ENCODE measurements around the gene MRPS15. TPM values are rescaled to one million over a fixed set of nuclear protein-coding genes. Genes with fewer than 3 reads are reported as not detected.
"Not testable (repeated sequence)": the region's sequence is repeated elsewhere in the genome, so short reads cannot be mapped to it uniquely, and the experiment has no call there.

MRPS15 gene
- 10 to 100 TPM; 65.6 to 78.7 (median 69.6) TPM for polyA plus RNA-seq (ENCODE audit: insufficient read length in 4 of 4)

- peak; percentile 83 to 95 (median 89) for DNase-seq (ENCODE audit: low read depth in 4 of 4, low spot score in 2 of 4)
Observed at GRCh38 chr1:36463803-36464604, at the start of gene MRPS15. Gene MRPS15, minus strand, starts transcription at chr1:36464384. Its CDS starts 109 bp downstream, at chr1:36464275.

GRCh38 chr1:36512842-36513241 is 48.7 kb upstream of the MRPS15 start:
- DNase-seq (ENCODE audit: low read depth in 4 of 4, low spot score in 2 of 4) = no peak

- DNase-seq (ENCODE audit: low read depth in 4 of 4, low spot score in 2 of 4) = no peak
Observed at GRCh38 chr1:36511804-36512798, 47.9 kb upstream of the MRPS15 start.

GRCh38 chr1:36511220-36511619 is 47.0 kb upstream of the MRPS15 start:
- DNase-seq (ENCODE audit: low read depth in 4 of 4, low spot score in 2 of 4) = not testable (repeated sequence)

- DNase-seq (ENCODE audit: low read depth in 4 of 4, low spot score in 2 of 4) = no peak
Observed at GRCh38 chr1:36510418-36510817, 46.2 kb upstream of the MRPS15 start.

GRCh38 chr1:36508257-36508656 is 44.1 kb upstream of the MRPS15 start:
- DNase-seq (ENCODE audit: low read depth in 4 of 4, low spot score in 2 of 4) = no peak

- no peak for DNase-seq (ENCODE audit: low read depth in 4 of 4, low spot score in 2 of 4)
Observed at GRCh38 chr1:36506276-36506920, 42.2 kb upstream of the MRPS15 start.

GRCh38 chr1:36503733-36504132 is 39.5 kb upstream of the MRPS15 start:
- no peak for DNase-seq (ENCODE audit: low read depth in 4 of 4, low spot score in 2 of 4)

GRCh38 chr1:36503159-36503558 is 39.0 kb upstream of the MRPS15 start:
- DNase-seq (ENCODE audit: low read depth in 4 of 4, low spot score in 2 of 4) = no peak

GRCh38 chr1:36502616-36503015 is 38.4 kb upstream of the MRPS15 start:
- no peak for DNase-seq (ENCODE audit: low read depth in 4 of 4, low spot score in 2 of 4)

GRCh38 chr1:36501911-36502310 is 37.7 kb upstream of the MRPS15 start:
- DNase-seq (ENCODE audit: low read depth in 4 of 4, low spot score in 2 of 4) = not testable (repeated sequence)

GRCh38 chr1:36497207-36497606 is 33.0 kb upstream of the MRPS15 start:
- DNase-seq (ENCODE audit: low read depth in 4 of 4, low spot score in 2 of 4) = no peak

- DNase-seq (ENCODE audit: low read depth in 4 of 4, low spot score in 2 of 4) = no peak
Observed at GRCh38 chr1:36494971-36495370, 30.8 kb upstream of the MRPS15 start.

- no peak for DNase-seq (ENCODE audit: low read depth in 4 of 4, low spot score in 2 of 4)
Observed at GRCh38 chr1:36493524-36493923, 29.3 kb upstream of the MRPS15 start.

- no peak for DNase-seq (ENCODE audit: low read depth in 4 of 4, low spot score in 2 of 4)
Observed at GRCh38 chr1:36492491-36492890, 28.3 kb upstream of the MRPS15 start.

- not testable (repeated sequence) for DNase-seq (ENCODE audit: low read depth in 4 of 4, low spot score in 2 of 4)
Observed at GRCh38 chr1:36489258-36490051, 25.3 kb upstream of the MRPS15 start.

GRCh38 chr1:36487906-36488305 is 23.7 kb upstream of the MRPS15 start:
- DNase-seq (ENCODE audit: low read depth in 4 of 4, low spot score in 2 of 4) = no peak

- DNase-seq (ENCODE audit: low read depth in 4 of 4, low spot score in 2 of 4) = not testable (repeated sequence)
Observed at GRCh38 chr1:36487336-36487725, 23.1 kb upstream of the MRPS15 start.

- no peak for DNase-seq (ENCODE audit: low read depth in 4 of 4, low spot score in 2 of 4)
Observed at GRCh38 chr1:36486439-36487335, 22.5 kb upstream of the MRPS15 start.

Measured in left renal cortex interstitium (tissue), 4 donors.